ENCODE results near the gene TRPM3.
"Not testable (repeated sequence)": the region's sequence is repeated elsewhere in the genome, so short reads cannot be mapped to it uniquely, and the experiment has no call there.

Gene TRPM3

DNA sequence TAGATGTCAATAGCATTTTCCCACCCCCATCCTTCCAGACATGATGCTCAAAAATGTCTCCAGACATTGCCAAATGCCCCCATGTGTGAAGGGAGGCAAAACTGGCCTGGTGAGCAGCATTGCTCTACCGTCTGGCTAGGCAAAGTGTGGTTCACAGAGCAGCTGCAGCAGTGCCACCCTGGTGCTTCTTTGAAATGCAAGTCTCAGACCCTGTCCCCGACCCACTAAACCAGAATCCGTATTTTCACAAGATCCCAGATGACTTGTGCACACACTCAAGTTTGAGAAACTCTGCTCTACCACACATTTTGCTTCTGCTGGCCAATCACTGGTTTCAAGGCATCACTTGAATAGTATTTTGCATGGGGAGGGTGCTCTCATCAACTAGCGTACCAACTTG, 480.4 kb downstream of the TRPM3 start:
- Mint-ChIP-seq H3K4me3 (no peak overlapping the region), H3K27ac (no peak overlapping the region), H3K36me3 (ENCODE audit: low read depth) (no peaks in the 10 kb centered on the region), H3K4me1 (ENCODE audit: low read depth) (no peaks in the 10 kb centered on the region), H3K9me3 (no peaks in the 10 kb centered on the region), H3K27me3 (ENCODE audit: low read depth) (peaks cover 10% of the 10 kb centered on the region)

DNA sequence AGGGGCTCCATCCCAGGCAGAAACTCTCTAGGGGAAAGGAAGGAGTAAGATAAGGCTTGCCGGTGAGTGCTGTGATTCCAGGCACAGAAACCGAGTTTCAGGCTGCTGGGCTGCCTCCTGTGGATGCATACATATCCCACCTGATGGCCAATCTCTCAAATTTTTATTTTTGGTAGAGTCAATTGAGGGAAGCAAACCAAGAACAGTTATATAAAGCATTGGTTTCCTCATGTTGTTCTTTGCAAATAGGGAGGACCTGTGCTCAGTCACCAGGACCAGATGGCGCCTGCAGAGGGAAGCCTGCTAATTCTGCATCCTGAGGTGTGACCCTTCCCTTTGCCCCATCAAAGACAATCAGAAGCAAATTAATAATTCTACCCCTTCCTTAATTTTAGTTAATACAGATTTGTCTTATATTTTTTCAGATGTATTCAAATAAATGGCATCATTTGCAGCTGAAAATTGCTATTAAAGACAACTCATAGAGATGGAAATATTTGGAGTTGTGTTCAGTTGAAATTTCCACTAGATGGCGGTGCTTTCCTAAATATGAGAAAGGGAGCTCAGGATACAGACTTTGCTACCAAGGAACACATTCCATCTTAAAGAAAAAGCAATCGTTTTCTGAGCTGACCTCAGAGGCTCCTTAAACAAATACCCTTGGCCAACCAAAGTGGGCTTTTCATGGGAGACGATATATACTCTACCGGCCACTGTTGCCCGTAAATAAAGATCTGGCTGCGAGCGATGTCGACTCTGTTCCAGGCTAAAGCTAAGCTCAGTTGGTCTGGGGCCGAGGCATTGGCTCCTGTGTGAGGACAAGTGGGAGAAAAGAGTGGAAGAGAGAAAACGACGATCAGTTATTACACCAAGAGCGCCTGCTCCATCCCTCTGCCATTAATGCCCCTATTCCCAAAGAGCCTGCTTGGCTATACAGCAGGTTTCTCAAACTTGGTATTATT, 481.3 kb downstream of the TRPM3 start:
- Mint-ChIP-seq H3K9me3 (no peaks in the 10 kb centered on the region), H3K36me3 (ENCODE audit: low read depth) (no peaks in the 10 kb centered on the region), H3K4me3 (no peak overlapping the region), H3K27me3 (ENCODE audit: low read depth) (peaks cover 10% of the 10 kb centered on the region), H3K4me1 (ENCODE audit: low read depth) (no peaks in the 10 kb centered on the region), H3K27ac (no peak overlapping the region)

DNA sequence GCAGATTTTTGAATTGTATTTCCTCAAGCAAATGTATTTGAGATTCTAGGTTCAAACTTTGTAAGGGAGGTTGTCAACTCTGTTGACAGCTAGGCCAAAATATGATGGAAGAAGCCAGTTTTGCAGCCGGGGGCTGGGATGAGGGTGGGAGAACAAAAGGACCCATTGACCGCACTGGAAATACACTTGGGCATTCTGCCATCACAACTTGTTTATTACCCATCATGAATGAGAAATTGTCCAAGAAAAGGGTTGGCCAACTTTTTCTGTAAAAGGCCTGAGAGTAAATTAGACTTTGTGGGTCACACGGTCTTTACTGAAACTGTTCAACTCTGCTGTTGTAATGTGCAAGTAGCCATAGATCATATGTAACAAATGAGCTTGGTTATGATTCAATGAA, 485.6 kb downstream of the TRPM3 start:
- Mint-ChIP-seq H3K9me3 (no peaks in the 10 kb centered on the region), H3K4me3 (no peak overlapping the region), H3K4me1 (ENCODE audit: low read depth) (no peaks in the 10 kb centered on the region), H3K27ac (no peak overlapping the region), H3K36me3 (ENCODE audit: low read depth) (no peaks in the 10 kb centered on the region), H3K27me3 (ENCODE audit: low read depth) (no peaks in the 10 kb centered on the region)

DNA sequence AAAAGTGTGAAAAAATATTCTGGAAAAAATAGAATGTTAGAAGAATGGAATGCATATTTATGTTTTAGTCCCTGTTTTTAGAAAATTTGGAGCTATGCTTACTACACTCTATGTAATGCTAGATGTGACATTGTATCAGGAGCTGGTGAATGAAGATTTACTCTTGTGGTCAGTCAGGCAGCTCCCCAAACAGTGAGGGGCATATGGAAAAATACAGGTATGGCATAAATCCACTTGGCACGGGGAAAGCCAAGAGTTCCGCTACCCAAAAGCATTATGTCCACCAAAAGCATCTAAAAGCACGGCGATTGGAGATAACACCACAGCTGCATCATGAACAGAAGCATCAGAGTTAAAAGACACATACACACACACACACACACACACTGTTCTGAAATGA, 486.7 kb downstream of the TRPM3 start:
- H3K4me1 Mint-ChIP-seq (ENCODE audit: low read depth) = no peaks in the 10 kb centered on the region
- H3K4me3 Mint-ChIP-seq = no peak overlapping the region
- H3K27me3 Mint-ChIP-seq (ENCODE audit: low read depth) = no peaks in the 10 kb centered on the region
- H3K27ac Mint-ChIP-seq = no peak overlapping the region
- H3K9me3 Mint-ChIP-seq = no peaks in the 10 kb centered on the region
- H3K36me3 Mint-ChIP-seq (ENCODE audit: low read depth) = no peaks in the 10 kb centered on the region

DNA sequence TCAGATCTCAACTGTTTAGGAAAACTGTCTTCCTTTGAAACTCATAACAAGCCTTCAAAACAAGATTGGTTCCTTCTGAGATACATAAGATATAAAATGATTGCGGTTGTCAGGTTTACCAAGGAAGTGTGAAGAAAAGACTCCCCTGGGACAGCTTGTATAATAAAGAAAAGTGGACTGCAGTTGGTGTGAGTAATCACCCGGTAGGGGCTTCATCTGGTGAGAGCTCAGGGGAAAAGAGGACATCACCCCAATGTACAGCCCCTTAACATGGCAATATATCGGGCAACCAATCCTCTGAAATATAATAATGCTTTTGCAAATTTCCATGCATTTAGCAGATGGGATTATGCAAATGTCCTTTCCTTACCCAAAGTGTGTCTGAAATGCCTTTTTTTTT, 490.4 kb downstream of the TRPM3 start:
- Mint-ChIP-seq H3K4me1 (ENCODE audit: low read depth) (no peaks in the 10 kb centered on the region), H3K36me3 (ENCODE audit: low read depth) (no peaks in the 10 kb centered on the region), H3K4me3 (no peak overlapping the region), H3K27me3 (ENCODE audit: low read depth) (peaks cover 5% of the 10 kb centered on the region), H3K27ac (no peak overlapping the region), H3K9me3 (no peaks in the 10 kb centered on the region)

DNA sequence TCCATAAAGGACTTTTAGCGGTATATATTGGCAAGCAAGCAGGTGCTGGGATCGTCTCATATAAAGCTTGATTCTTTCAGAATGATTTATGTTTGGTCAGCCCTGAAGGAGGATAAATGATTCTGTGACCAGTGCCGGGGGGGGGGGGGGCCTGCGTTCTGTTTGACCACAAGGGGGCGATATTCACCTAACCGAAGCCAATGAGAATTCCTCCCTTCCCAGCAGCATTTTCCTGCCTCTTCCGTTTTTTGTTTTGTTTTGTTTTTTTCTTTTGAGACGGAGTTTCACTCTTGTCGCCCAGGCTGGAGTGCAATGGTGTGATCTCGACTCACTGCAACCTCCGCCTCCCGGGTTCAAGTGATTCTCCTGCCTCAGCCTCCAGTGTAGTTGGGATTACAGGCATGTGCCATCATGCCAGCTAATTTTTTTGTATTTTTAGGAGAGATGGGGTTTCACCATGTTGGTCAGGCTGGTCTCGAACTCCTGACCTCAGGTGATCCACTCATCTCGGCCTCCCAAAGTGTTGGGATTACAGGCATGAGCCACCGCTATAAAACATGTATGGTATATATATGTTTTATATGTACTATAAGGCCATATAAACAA, 492.2 kb downstream of the TRPM3 start:
- peaks cover 13% of the 10 kb centered on the region for H3K27me3 Mint-ChIP-seq (ENCODE audit: low read depth)
- not testable (repeated sequence) for H3K27ac Mint-ChIP-seq; H3K36me3 Mint-ChIP-seq (ENCODE audit: low read depth); H3K9me3 Mint-ChIP-seq; H3K4me1 Mint-ChIP-seq (ENCODE audit: low read depth); H3K4me3 Mint-ChIP-seq

DNA sequence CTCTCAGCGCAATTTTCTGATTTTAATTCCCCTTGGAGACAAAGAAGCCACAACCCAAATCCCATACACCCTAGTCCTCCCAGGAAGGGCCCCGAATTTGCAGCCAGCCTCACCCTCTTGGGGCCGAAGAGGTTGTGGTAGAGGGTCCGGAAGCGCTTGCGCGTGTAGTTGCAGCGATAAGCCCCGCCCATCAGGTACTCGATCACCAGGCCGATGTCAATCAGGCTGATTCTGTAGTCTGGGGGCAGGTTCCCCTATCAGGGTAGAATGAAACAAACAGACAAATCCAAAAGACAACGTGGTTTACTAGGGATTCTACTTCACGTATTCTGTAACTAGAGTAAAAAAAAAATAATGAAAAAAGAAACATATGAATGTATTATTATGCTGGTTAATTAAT, 496.3 kb downstream of the TRPM3 start:
- no peaks in the 10 kb centered on the region for H3K36me3 Mint-ChIP-seq (ENCODE audit: low read depth)
- H3K4me3 Mint-ChIP-seq = no peak overlapping the region
- H3K27me3 Mint-ChIP-seq (ENCODE audit: low read depth) = peaks cover 13% of the 10 kb centered on the region
- H3K9me3 Mint-ChIP-seq = no peaks in the 10 kb centered on the region
- no peaks in the 10 kb centered on the region for H3K4me1 Mint-ChIP-seq (ENCODE audit: low read depth)
- H3K27ac Mint-ChIP-seq = no peak overlapping the region

DNA sequence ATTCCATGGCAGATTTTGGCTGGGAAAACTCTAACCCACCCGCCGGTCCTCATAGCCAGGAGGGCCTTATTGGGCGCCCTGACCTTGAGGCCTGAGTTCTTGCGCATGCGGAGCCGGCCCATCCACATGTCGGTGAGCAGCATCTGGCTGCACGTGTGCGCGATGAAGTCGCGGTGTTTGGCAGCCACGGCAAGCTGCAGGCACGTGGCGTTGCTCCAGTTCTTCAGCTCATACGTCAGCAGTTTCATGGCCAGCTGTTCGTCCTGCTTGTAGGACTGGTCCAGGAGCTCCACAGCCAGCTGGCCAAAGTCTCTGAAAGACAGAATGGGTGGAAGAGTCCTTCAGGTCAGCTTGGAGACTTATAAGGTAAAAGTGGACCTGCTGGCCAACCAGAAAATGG, 502.6 kb downstream of the TRPM3 start:
- no peak overlapping the region for H3K4me3 Mint-ChIP-seq
- peaks cover 5% of the 10 kb centered on the region for H3K27me3 Mint-ChIP-seq (ENCODE audit: low read depth)
- H3K4me1 Mint-ChIP-seq (ENCODE audit: low read depth) = no peaks in the 10 kb centered on the region
- H3K9me3 Mint-ChIP-seq = no peaks in the 10 kb centered on the region
- H3K27ac Mint-ChIP-seq = no peak overlapping the region
- no peaks in the 10 kb centered on the region for H3K36me3 Mint-ChIP-seq (ENCODE audit: low read depth)

DNA sequence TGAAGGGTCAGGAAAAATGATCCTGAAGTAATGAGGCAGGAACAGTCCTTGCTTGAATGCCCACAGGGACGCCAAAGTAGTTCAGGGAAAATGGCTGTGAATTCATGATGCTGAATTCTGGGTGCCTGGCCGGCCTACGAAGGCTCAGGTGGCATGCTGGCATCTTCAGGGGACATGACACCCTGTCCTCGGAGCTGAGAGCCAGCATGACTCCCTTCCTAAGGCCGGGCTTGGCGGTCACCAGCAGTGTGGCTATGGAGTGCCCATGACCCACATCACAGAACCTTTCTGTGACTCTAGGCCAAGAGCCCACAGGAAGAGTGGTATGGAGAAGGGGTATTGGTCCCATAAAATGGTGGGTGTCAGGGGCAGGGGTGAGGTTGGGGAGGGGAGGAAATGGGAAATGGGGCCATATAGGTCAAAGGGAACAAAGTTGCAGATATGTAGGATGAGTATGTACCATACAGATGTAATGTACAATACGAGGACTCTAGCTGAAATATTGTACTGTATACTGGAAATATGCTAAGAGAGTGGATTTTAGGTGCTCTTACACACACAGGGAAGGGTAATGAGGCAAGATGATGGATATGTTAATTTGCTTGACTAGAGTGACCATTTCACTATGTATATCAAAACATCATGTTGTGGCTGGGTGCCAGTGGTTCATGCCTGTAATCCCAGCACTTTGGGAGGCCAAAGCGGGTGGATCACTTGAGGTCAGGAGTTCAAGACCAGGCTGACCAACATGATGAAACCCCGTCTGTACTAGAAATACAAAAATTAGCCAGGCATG, 504.2 kb downstream of the TRPM3 start:
- Mint-ChIP-seq H3K4me1 (ENCODE audit: low read depth) (no peaks in the 10 kb centered on the region), H3K9me3 (no peaks in the 10 kb centered on the region), H3K4me3 (no peak overlapping the region), H3K36me3 (ENCODE audit: low read depth) (no peaks in the 10 kb centered on the region), H3K27ac (no peak overlapping the region), H3K27me3 (ENCODE audit: low read depth) (peaks cover 9% of the 10 kb centered on the region)

DNA sequence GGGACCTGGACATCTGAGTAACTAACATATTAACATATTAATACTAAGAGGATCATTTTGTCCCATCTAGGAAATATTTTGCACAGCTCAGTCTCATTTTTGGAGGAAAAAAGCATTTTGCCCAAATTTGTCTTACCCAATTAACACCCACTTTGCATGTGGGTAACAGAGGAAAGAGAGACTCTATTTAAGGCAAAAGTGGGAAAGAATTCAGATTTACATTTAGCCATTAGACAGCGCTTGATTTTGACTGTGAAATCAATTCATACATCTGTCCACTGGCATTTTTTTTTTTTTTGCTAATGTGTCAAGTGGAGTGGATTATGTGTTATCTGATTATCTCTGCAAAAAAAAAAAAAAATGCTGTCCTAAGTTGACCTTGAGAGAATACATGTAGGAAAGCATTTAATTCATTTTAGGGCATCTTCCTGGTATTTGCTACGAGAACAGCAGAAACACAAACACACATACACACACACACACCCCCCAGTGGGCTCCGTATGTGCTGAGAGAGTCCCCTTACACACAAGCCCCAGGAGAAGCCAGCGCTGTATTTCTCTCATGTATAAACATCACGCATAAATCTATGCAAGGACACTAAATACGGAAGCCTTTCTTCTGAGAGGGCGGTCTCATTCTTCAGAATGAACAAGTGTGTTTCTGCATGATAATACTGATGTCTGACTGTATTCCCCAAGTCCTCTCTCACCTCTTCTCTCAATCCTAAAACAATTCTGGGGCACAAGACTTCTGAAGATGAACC, 505.0 kb downstream of the TRPM3 start:
- no peaks in the 10 kb centered on the region for H3K9me3 Mint-ChIP-seq
- H3K4me1 Mint-ChIP-seq (ENCODE audit: low read depth) = no peaks in the 10 kb centered on the region
- H3K27me3 Mint-ChIP-seq (ENCODE audit: low read depth) = peaks cover 9% of the 10 kb centered on the region
- H3K36me3 Mint-ChIP-seq (ENCODE audit: low read depth) = no peaks in the 10 kb centered on the region
- no peak overlapping the region for H3K27ac Mint-ChIP-seq
- H3K4me3 Mint-ChIP-seq = no peak overlapping the region

DNA sequence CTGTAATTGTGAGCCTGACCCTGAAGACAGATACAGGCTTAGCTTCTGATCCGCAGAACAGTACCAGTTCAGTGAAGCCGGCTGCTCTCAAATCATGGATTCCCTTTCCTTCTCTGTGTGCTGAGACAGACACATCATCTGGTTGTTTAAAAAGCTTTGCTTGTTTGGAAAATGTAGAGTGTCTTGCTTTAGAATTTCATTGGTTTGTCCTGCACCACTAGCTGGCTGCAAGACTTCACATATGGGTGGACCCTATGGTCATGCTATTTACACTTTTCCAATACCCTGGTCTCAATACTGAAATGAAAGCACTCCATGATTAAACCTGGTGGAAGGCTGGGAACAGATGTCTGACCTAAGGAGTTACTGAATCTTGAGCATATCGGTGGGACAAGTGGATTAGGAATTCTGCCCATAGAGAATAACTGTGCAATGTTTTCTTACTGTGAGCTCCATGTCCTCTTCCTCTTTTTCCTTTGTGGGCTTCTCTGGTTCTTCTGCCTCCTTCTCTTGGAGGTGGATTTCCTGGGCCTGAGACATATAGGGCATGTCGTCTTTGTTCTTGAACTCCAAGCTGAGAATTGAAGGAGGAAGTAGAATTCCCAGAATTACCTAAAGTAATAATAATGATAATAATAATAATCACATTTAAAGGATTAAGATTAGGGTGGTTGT, 505.8 kb downstream of the TRPM3 start:
- H3K4me3 Mint-ChIP-seq = no peak overlapping the region
- H3K36me3 Mint-ChIP-seq (ENCODE audit: low read depth) = no peaks in the 10 kb centered on the region
- no peak overlapping the region for H3K27ac Mint-ChIP-seq
- H3K4me1 Mint-ChIP-seq (ENCODE audit: low read depth) = no peaks in the 10 kb centered on the region
- peaks cover 9% of the 10 kb centered on the region for H3K27me3 Mint-ChIP-seq (ENCODE audit: low read depth)
- no peaks in the 10 kb centered on the region for H3K9me3 Mint-ChIP-seq

DNA sequence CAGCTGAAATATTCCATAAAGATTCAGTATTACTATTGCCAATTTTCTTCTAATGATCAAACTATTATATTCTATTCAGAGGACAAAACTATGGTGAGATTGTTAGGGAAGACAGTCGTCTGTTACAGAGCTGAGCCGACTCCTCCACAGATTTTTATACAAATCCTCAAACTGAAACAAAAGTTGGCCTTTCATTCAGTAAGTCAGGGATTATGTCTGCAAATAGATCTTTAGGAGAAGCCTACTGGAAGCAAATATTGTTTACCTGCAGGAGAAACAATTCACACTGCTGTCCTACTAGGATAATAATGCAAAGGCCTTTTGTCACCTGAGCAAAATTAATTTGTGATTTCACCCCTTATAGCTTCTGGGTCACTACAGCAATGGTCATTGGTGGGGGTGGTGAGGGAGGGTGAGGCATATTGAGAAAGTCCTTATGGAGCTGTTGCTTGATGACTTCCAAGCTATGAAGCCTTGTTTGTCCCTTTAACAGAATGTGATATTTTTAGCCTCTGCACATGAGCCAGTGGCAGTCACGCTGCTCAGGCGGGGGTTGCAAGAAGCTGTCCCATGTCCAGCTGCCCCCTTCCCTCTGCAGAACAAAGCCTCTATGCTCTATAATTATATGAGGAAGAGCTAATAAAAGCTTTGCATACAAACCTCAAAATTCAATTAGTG, 506.5 kb downstream of the TRPM3 start:
- Mint-ChIP-seq H3K27me3 (ENCODE audit: low read depth) (peaks cover 9% of the 10 kb centered on the region), H3K9me3 (no peaks in the 10 kb centered on the region)

DNA sequence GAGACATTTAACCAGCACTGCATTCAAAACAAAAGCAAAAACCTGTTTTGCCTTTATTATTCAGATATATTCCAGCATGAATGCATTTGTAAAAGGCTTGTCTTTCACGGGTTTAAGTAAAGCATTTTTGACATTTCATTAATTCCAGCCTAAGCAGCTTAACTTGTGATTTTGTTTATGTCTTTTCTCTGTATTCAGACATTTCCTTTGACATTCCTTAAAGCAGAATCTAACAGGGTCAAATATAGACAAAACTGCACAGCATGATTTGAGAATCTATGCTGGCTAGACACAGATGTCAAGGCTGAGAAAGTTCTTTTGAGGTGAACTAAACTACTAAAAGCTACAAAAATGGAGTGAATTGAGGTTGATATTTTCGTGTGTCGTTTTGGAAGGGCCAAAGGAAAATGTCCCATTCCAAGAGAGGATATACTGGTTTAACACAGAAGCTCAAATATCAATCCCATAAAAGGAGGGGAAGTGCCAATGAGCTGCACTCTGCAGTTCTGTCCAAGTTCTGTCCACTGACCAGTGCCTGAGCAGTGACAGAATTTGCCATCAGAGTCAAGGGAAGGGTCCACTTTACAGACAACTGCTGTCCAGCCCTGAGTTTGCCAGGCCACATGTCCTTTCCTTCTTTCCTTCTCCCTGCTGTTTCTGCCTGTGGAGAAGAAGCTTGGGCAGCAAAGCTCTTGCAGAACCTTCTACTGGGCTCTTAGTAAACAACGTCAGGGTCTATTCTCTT, 508.2 kb downstream of the TRPM3 start:
- Mint-ChIP-seq H3K4me1 (ENCODE audit: low read depth) (no peaks in the 10 kb centered on the region), H3K36me3 (ENCODE audit: low read depth) (no peaks in the 10 kb centered on the region), H3K4me3 (no peak overlapping the region)

More for the DNA sequence above, 506.5 kb downstream of the TRPM3 start:
- Mint-ChIP-seq H3K36me3 (ENCODE audit: low read depth) (no peaks in the 10 kb centered on the region), H3K4me1 (ENCODE audit: low read depth) (no peaks in the 10 kb centered on the region), H3K4me3 (no peak overlapping the region), H3K27ac (no peak overlapping the region)

More for the DNA sequence above, 508.2 kb downstream of the TRPM3 start:
- Mint-ChIP-seq H3K27me3 (ENCODE audit: low read depth) (peaks cover 9% of the 10 kb centered on the region), H3K9me3 (no peaks in the 10 kb centered on the region), H3K27ac (no peak overlapping the region)

Measured in T-helper 1 cell treated with Interleukin-12 subunit alpha and Interleukin-12 subunit beta and Interleukin-4 antibody, amounts not matched to agents 30 μg/mL and 1 μg/mL, for 36 hours (primary cell).